HG02981 (cell line): ENCODE results near the gene SMARCB1.

Source experiments
- ATAC-seq: cut with Tn5 transposase; IDR thresholded peaks from one replicate; pipeline ENCODE4 v1.9.1; 2021; ENCODE audit warnings: mild to moderate bottlenecking, moderate library complexity; ENCODE audit not compliant: unreplicated experiment

Gene SMARCB1

GRCh38 chr22:23760056-23760455 lies 26.7 kb upstream of the SMARCB1 start:
- ATAC-seq = no peak

- no peak for ATAC-seq
These were observed 23.8 kb upstream of the SMARCB1 start, which contains the start of gene C22orf15 for GRCh38 chr22:23762842-23763578. TSS of gene C22orf15 (plus strand) at chr22:23762990. CDS start at chr22:23763307, 317 bp downstream.

- ATAC-seq = no peak
These were observed 23.2 kb upstream of the SMARCB1 start for GRCh38 chr22:23763579-23763945.

GRCh38 chr22:23763954-23764353 lies 22.8 kb upstream of the SMARCB1 start:
- no peak for ATAC-seq

- no peak for ATAC-seq
These were observed 21.6 kb upstream of the SMARCB1 start for GRCh38 chr22:23764899-23765881.

- no peak for ATAC-seq
These were observed 19.5 kb upstream of the SMARCB1 start for GRCh38 chr22:23767303-23767672.

- ATAC-seq = no peak
These were observed 18.9 kb upstream of the SMARCB1 start, which contains the start of gene CHCHD10 for GRCh38 chr22:23767673-23768548. TSS of gene CHCHD10 (minus strand) at chr22:23767972. CDS start at chr22:23767874, 98 bp downstream.

GRCh38 chr22:23769321-23769965 lies 17.3 kb upstream of the SMARCB1 start:
- ATAC-seq = no peak

GRCh38 chr22:23772315-23772648 lies 14.5 kb upstream of the SMARCB1 start:
- ATAC-seq = no peak

GRCh38 chr22:23772649-23773473 lies 13.9 kb upstream of the SMARCB1 start, which contains the start of gene MMP11:
TSS of gene MMP11 (plus strand) at chr22:23772849. CDS start at chr22:23772871, 22 bp downstream.
- no peak for ATAC-seq

GRCh38 chr22:23773483-23774113 lies 13.2 kb upstream of the SMARCB1 start:
- ATAC-seq = no peak

- no peak for ATAC-seq
These were observed 12.4 kb upstream of the SMARCB1 start for GRCh38 chr22:23774114-23774921.

GRCh38 chr22:23774922-23775436 lies 11.8 kb upstream of the SMARCB1 start:
- no peak for ATAC-seq

- ATAC-seq = no peak
These were observed 10.9 kb upstream of the SMARCB1 start for GRCh38 chr22:23775779-23776375.

GRCh38 chr22:23777776-23778576 lies 8.8 kb upstream of the SMARCB1 start:
- no peak for ATAC-seq

- ATAC-seq = no peak
These were observed 8.2 kb upstream of the SMARCB1 start for GRCh38 chr22:23778577-23778900.

GRCh38 chr22:23779083-23779482 lies 7.7 kb upstream of the SMARCB1 start:
- ATAC-seq = no peak
